GM10266 (cell line): ENCODE results near the gene NEURL1.
A peak's percentile ranks its signal among the peaks of the same experiment; 100 is the strongest.

Experiments
- DNase-seq: peaks from one replicate; pipeline ENCODE4 v3.0.0; 2012; ENCODE audit errors: extremely low spot score
- TF ChIP-seq, protein P1 (sequence below): IDR thresholded peaks from 2 replicates; pipeline ENCODE4 v1.5.1; 2012; ENCODE audit warnings: mild to moderate bottlenecking, low read depth; ENCODE audit not compliant: control insufficient read depth, insufficient read depth; ENCODE audit errors: missing control alignments

The NEURL1 gene

DNA sequence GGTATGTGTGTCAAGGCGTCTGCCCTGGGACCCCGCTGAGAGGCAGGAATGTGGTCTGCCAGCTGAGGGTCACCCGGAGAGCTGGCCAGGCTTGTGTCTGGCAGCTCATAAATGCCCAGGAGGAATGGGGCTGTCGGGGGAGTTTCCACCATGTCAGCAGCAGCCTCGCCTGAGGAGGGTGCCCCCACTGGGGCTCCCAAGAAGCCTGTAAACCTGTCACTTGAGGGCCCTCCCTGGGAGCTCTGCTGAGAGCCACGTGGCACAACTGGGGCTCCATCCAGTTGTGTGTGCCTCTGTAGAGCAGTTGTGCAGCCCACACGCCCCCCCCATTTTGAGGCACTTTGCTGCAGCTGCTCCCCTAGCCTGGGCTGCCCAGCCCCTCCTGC is 70.6 kb downstream of the NEURL1 start:
- DNase-seq = no peak
- TF ChIP-seq, protein P1, sequence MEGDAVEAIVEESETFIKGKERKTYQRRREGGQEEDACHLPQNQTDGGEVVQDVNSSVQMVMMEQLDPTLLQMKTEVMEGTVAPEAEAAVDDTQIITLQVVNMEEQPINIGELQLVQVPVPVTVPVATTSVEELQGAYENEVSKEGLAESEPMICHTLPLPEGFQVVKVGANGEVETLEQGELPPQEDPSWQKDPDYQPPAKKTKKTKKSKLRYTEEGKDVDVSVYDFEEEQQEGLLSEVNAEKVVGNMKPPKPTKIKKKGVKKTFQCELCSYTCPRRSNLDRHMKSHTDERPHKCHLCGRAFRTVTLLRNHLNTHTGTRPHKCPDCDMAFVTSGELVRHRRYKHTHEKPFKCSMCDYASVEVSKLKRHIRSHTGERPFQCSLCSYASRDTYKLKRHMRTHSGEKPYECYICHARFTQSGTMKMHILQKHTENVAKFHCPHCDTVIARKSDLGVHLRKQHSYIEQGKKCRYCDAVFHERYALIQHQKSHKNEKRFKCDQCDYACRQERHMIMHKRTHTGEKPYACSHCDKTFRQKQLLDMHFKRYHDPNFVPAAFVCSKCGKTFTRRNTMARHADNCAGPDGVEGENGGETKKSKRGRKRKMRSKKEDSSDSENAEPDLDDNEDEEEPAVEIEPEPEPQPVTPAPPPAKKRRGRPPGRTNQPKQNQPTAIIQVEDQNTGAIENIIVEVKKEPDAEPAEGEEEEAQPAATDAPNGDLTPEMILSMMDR = no peak

DNA sequence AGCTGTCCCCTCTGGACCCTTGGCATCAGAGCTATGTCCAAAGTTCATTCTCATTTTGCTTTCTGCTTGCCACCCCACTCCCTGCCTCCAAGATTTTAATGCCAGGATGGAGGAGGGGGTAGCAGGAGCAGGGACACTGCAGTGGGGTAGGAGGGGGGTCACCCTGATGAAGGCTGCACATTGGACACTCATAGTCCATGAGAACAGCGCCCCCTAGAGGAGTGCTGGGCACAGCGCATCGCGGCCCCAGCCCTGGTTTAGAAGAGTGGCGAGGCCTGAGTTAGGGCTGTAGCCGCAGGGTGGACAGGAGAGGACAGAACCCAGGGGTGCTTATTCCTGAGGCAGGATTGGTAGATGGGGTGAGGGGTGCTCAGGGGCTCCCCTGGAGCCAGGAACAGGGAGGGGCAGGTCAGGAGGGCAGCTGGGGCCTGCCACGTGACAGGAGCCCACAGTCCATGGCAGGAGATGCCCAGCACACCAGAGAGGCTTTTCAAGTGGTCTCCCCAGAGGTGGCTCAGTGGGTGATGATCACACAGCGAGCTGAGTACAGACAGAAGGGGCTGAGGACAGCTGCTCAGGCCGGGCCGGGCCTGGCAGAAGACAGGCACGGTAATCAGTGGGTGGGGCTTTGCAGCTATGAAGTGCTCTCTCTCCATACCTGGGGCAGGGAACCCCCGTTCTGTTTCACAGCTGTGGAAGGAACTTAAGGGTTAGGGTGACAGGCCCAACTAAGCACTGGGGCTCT is 71.4 kb downstream of the NEURL1 start:
- DNase-seq = peak; percentile 73
- TF ChIP-seq, protein P1 = peak; percentile 72

DNA sequence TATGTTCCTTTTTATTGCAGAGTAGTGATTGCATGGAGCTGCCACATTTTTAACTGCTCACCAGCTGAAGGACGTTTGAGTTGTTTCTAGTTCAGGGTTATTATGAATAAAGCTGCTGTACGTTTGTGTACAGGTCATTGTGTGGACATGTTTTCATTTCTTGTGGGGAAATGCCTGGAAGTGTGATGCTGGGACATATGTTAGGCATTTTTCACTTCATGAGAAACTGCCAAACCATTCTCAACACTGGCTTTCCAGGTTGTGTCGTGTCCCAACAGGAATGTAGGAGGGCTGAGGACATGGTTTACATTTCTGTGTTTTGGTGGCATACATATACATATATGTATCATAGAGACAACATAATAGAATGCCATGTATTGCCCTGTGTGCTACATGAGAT is 73.0 kb downstream of the NEURL1 start:
- TF ChIP-seq, protein P1 = no peak
- no peak for DNase-seq

GRCh38 chr10:103568505-103568904 is 75.0 kb downstream of the NEURL1 start:
- no peak for DNase-seq
- TF ChIP-seq, protein P1 = no peak

DNA sequence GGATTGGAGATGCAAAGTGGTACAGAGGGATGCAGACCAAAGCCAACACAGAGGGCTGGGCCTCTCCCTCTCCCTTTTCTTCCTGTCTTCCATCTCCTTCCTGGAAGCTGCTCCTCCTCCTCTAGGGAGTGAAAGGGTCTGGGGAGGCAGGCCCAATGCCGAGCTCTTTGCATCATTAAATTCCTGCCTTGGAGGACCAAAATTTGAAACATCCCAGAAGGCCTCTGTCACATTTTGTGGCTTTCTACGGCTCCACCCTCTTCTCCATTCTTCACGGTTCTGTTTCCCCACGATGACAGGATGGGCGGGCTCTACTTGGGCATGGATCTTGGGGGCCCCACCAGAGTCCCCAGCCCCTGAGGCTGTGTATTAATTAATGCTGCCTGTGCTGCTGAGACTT is 76.4 kb downstream of the NEURL1 start:
- TF ChIP-seq, protein P1 = no peak
- no peak for DNase-seq

GRCh38 chr10:103570844-103571655 is 77.5 kb downstream of the NEURL1 start:
- DNase-seq = no peak
- TF ChIP-seq, protein P1 = no peak

DNA sequence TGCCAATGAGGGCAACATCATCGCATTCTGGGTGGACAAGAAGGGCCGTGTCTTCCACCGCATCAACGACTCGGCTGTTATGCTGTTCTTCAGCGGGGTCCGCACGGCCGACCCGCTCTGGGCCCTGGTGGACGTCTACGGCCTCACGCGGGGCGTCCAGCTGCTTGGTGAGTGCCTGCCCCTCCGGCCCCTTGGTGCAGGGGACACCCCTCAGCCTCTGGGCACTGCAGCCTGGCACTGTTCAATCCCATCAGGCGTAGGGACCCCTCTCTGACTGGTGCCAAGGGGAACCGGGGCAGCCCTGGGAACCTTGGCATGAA is 78.1 kb downstream of the NEURL1 start:
- TF ChIP-seq, protein P1 = no peak
- DNase-seq = no peak
